Activated T-cell treated with anti-CD3 and anti-CD28 coated beads for 48 hours (primary cell): Measurements from ENCODE around the gene TRAF3IP1.
"Not testable (repeated sequence)": the region's sequence is repeated elsewhere in the genome, so short reads cannot be mapped to it uniquely, and the experiment has no call there.

Source experiments
- DNase-seq: peaks from one replicate; pipeline ENCODE4 v3.0.0-alpha.2; 2020; ENCODE audit warnings: low read depth

TRAF3IP1 gene

GRCh38 chr2:238380785-238381184, 60.5 kb downstream of the TRAF3IP1 start:
- DNase-seq, result no peak

GRCh38 chr2:238381341-238382115, 61.2 kb downstream of the TRAF3IP1 start:
- no peak for DNase-seq

DNA sequence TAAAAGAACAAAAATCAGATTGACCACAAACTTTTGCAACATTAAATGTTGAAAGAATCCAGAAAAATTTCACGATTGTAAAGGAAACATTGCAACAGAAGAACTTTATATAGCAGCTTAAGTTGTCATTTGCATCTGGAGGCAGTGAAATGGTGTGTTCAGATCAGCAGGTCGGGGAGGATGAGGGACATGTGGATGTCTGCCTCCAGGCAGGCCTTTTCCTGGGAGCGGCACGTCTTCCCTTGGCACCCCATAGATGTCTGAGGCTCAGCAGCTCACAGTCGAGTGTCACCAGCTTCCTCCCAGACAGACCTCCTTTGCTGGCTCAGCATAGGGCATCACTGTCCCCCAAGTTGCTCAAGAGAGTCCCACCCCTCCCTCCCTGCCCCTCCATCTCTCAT, 62.1 kb downstream of the TRAF3IP1 start:
- no peak for DNase-seq

DNA sequence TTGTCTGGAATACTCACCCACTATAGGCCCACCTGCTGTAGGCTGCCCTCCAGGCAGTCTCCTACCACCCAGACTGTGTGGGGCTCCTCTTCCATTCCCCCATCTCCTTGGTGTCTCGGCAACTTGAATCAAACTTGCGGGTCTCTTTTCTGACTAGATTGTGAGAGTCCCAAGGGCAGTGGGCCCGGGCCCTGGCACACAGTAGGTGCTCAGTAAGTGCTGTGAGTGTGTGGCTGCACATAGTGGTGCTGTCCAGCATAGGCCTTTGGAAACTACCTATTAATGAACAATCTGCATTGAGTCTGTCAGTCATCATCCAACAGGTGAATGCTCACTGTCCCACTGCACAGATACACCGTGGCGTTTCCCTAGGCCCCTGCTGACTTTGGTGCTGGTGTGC, 62.8 kb downstream of the TRAF3IP1 start:
- DNase-seq, result no peak

- no peak for DNase-seq
Observed at GRCh38 chr2:238383743-238384380, 63.5 kb downstream of the TRAF3IP1 start.

DNA sequence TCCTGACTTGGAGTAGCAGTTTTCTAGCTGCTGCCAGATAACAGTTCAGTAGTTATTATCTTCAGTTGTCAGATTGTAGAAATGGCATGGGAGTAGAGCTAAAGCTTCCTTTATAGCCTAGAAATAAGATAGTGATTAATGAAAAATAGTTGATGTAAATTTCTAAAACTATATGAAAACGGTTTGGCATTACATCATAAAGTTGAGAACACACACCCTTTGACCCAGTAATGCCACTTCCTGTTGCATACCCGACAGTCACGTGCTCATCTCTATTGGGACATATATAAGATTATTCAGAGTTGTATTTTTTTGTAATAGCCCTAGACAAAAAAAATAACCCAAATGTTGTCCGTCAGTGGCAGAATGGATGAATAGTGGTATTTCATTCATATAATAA, 67.0 kb downstream of the TRAF3IP1 start:
- DNase-seq, result no peak

GRCh38 chr2:238388794-238389193, 68.5 kb downstream of the TRAF3IP1 start:
- DNase-seq, result no peak

DNA sequence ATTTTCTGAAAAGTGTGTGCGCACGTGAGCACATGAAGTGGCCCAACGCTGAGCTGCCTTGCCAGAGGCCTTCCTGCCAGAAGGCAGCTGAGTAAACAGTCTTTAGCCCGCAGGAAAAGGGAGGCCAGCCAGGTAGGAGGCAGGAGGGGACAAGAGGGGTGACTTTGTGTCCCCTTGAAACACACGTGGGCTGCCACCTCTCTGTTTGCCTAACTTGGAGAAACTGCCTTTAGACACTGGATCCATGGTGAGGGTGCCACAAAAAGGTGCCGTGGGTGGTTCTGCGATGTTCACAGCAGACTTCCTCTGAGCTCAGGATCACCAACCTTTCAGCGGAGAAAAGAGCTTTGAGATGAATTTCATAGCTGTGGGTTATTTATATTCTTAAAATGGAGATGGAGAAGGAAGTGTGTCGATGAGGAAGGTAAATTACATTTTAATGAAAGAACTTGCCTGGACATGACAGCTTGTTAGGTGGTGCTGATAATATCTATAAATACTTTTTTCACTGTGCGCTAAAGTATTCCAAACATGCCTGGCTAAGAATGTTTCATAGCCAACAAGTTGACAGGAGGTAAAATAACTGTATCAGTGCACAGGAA, 69.8 kb downstream of the TRAF3IP1 start:
- no peak for DNase-seq

- no peak for DNase-seq
Observed at GRCh38 chr2:238391042-238391689, 70.8 kb downstream of the TRAF3IP1 start.

- no peak for DNase-seq
Observed at GRCh38 chr2:238396663-238397062, 76.3 kb downstream of the TRAF3IP1 start.

GRCh38 chr2:238397356-238397755, 77.0 kb downstream of the TRAF3IP1 start:
- DNase-seq, result no peak

DNA sequence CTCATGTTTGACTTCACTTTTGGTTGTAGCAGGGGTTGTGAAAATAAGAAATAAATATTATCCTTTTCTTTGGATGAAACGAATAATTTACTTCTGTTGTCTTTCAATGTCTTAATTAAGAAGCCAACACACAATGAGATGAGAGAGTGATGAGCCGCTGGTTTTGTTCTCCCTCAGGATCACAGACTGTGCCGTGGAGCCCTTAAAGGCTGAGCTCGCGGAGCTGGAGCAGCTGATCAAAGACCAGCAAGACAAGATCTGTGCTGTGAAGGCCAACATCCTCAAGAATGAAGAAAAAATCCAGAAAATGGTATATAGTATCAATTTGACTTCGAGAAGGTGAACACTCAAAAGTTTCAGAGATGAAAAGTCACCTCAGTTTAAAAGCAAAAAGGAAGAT, 78.3 kb downstream of the TRAF3IP1 start:
- DNase-seq, result no peak

DNA sequence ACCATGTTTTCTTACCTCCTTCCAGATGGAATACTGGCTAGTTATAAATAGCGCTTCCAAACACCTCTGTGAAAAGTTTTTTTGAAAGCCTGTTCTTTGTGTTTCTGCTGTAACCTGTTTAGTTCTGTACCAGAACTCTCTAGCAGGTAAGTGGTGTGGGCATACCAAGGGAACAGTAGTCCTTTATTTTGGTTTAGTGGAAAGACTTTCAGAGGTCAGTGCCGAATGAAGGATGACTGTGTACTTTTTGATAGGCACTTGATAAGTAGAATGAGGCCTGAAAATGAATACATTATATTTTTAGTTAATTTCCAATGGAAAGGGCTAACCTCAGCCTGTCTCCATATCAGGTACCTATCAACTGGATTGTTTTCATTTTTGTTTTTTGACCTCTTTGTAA, 78.8 kb downstream of the TRAF3IP1 start:
- DNase-seq, result no peak

GRCh38 chr2:238401551-238401950, 81.2 kb downstream of the TRAF3IP1 start:
- no peak for DNase-seq

DNA sequence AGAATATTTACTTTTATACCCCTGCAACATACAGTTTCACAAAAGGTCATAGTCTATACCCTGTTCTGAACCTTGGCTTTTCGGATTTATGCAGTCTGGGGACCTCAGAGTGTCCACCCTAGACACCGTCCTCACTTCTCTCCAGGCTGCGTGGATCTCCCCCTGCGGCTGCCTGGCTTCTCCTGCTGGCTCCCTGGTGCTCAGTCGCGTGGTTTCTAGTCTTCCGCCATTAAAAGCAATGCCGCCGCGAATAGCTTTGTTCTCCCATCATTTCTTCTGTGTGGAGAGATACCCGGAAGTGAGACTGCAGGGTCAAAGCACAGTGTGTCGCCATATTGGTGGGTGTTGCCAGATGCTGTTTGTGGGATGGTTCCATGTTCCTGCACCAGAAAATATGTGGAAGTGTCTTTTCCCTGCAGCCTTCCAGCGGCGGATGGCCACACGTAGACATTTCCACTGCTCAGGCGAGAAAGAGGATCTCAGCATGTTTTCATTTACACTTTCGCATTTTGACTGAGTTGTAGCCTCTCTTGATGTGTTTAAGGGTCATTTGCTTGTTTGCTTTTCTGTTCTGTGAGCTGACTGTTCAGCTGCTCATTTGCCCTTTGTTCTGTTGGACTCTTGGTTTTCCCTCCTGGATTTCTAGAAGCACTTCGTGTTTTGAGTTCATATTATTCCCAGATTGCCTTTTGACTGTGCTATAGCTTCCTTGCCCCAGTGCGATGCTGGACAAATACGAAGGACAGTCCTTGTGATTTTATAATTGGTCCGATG, 83.5 kb downstream of the TRAF3IP1 start:
- no peak for DNase-seq

DNA sequence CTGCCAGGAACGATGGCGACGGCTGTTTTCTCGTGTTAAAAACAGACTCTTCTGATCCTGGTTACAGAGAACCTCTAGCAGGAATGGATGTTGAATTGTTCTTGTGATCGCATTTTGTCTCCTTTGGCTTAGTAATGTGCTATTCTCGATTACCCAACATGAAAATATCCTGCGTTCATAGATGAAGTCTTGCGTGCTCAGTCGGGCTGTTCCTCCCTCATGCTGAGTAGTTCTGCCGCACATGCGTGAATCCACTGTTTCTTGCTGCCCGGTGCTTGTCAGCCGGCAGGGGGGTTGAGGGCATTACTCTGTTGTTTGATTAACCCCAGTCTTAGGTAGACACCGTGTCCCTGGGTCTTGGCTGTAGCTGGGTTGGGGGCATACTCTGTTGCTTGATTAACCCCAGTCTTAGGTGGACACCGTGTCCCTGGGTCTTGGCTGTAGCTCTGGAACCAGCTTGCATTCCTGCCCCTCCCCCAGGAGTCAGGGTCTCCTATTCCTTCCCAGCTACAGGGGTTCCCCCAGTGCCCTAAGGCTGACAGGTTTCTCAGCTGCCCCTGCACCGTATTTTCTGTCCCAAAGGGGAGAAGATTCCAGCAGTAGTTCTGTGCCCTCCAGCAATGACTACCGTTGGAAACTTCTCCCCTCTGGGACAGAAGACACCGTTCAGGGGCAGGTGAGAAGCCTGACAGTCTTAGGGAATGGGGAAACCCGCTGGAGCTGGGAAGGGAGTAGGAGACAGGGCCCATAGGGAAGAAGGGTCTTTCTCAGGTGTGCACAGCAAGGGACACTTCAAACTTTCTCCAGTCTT, 84.3 kb downstream of the TRAF3IP1 start:
- no peak for DNase-seq

DNA sequence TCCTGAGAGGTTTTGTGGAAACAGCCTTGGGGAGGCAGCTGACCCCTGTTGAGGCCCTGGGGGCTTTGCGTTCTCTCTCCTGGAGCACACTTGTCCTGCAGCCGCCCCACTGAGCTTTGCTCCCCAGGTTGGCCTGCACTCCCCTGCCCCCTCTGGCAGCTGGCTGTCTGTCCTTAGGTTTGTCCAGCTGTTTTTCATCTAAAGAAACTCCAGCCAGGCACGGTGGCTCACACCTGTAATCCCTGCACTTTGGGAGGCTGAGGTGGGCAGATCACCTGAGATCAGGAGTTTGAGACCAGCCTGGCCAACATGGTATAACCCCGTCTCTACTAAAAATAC, 84.9 kb downstream of the TRAF3IP1 start:
- DNase-seq, result not testable (repeated sequence)

GRCh38 chr2:238406221-238406997, 86.1 kb downstream of the TRAF3IP1 start:
- DNase-seq, result no peak

DNA sequence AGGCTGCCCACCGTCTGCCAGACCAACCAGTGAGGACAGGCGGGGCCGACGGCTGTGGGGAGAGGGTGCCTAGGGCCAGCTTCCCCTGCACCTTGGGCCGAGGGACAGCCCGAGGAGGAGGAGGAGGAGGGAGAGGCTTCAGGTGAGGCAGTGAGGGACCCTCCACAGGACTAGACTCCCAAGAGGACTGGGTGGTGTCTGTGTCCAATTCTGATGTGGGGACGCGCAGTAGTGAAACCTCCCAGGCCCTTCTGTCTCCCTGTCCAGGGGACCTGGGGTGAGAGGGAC, 86.6 kb downstream of the TRAF3IP1 start:
- DNase-seq, result no peak

- DNase-seq, result no peak
Observed at GRCh38 chr2:238407566-238407965, 87.2 kb downstream of the TRAF3IP1 start.
